ENCODE data around the gene CYP2W1.

GRCh38 chr7:934469-935163 is 48.4 kb upstream of the CYP2W1 start:
- TF ChIP-seq, protein P1, sequence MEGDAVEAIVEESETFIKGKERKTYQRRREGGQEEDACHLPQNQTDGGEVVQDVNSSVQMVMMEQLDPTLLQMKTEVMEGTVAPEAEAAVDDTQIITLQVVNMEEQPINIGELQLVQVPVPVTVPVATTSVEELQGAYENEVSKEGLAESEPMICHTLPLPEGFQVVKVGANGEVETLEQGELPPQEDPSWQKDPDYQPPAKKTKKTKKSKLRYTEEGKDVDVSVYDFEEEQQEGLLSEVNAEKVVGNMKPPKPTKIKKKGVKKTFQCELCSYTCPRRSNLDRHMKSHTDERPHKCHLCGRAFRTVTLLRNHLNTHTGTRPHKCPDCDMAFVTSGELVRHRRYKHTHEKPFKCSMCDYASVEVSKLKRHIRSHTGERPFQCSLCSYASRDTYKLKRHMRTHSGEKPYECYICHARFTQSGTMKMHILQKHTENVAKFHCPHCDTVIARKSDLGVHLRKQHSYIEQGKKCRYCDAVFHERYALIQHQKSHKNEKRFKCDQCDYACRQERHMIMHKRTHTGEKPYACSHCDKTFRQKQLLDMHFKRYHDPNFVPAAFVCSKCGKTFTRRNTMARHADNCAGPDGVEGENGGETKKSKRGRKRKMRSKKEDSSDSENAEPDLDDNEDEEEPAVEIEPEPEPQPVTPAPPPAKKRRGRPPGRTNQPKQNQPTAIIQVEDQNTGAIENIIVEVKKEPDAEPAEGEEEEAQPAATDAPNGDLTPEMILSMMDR (conservative IDR thresholded peaks at IDR 0.05) = no peak
- no peak for TF ChIP-seq EZH2 (IDR thresholded peaks at IDR 0.05; ENCODE audit: low read depth)

Measured in PC-9 (cell line).